M059J (cell line): ENCODE results near the gene TAOK3. TPM values are rescaled to one million over a fixed set of nuclear protein-coding genes. Genes with fewer than 3 reads are reported as not detected.
A peak's percentile ranks its signal among the peaks of the same experiment; 100 is the strongest.

Experiments
- DNase-seq: peaks from one replicate; pipeline ENCODE4 v3.0.0-alpha.2; 2012; ENCODE audit warnings: low read depth
- total RNA-seq: library from RNA; depleted of rRNA; stranded (reverse); fragments of >200 nt; shearing (Covaris generic); gene quantifications from 2 replicates; pipeline ENCODE4 v1.2.3, GENCODE V29; 2014

Gene TAOK3
- total RNA-seq, 1 experiment from 2014 or later = 21.9 TPM

- no peak for DNase-seq
Measured at GRCh38 chr12:118212606-118213005, 160.1 kb downstream of the TAOK3 start.

- no peak for DNase-seq
Measured at GRCh38 chr12:118206107-118206412, 166.6 kb downstream of the TAOK3 start.

DNA sequence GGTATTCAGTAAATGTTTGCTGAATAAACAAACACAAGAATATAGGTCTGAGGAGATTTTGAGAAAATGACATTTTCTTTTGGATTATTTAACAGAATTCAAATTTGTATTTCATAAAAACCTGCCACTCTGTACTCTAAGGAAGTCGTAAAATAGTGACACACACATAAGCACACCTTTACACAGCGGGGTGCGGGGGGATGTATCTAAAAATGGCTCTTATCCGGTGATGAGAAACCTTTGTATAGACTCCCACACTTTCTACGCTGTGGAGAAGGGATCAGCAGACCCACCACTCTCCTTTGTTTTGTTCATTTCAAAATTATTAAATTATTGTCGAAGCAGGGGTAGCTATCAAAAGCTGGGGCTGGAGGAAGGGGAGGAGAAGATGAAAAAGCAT, 178.7 kb downstream of the TAOK3 start:
- no peak for DNase-seq

GRCh38 chr12:118193477-118193876, 179.2 kb downstream of the TAOK3 start:
- no peak for DNase-seq

GRCh38 chr12:118190266-118190665, 182.4 kb downstream of the TAOK3 start:
- DNase-seq = no peak

DNA sequence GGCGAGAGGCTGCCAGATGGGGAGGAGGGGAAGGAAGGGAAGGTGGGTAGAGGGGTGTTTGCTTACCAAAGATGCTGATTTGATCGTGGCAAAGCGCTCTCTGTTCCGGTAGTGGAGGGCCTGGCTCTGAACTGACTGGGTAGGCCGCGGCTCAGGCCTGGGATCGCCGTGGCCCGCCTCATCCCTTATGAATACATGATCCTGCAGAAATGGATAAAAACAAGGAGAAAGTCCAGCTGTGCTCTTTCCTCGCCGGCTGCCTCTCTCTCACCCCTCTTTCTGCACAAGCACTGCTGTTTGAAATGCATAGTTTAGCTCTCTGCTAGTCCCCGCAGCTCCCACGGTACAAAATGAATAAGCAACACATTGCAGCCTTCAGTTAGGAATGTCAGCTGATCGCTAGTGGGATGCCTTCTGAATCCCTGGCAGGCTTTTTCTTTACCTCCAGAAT, 182.9 kb downstream of the TAOK3 start:
- no peak for DNase-seq

DNA sequence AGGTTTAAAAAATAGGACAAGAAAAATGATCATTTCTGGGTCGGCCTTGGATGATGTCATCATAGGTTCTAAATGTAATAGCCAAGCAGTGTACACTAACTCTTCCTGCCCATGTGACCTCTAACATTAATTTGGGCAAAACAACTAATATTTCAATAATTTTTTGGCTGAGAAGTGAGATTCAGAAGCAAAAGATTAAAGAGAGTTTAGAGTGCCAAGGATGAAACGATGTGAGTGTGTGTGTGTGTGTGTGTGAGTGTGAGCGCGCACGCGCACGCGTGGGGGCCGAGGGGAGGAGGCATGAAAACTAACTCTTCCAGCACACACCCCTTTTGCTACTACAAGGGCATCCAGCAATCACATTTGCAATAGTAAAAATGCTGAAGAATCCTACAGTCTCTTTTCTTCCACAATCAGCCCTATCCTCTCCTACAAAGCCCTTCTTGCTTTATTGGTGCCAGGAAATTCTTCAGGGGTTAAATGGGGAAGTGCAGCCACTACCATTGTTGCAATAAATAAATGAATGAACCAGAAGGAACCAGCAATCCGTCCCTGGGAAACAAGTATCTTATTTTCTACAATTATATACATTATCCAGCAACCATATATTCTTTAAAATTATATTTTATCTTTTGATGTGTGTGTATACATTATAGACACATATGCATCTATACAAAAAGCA, 183.9 kb downstream of the TAOK3 start:
- DNase-seq = no peak

- DNase-seq = no peak
Measured at GRCh38 chr12:118187751-118188435, 184.8 kb downstream of the TAOK3 start.

- no peak for DNase-seq
Measured at GRCh38 chr12:118185602-118186397, 186.9 kb downstream of the TAOK3 start.

DNA sequence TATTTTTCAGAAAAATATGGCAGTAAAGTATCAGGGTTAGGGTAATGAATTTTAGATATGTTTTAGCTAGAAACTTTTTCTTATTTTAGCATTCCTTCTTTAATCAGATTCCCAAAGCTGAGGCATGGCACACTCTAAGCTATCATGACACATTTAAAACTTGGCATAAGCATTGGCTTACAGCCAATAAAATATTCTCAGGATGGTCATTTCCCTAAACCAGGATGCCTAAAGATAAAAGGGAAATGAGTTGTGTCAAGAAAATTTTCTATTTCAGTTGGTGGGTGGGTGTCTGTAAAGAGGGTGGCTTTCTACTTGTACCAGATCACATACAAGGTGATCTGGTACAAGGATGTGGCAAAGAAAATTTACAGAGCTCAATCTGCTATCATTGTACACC, 189.0 kb downstream of the TAOK3 start:
- no peak for DNase-seq

- DNase-seq = no peak
Measured at GRCh38 chr12:118183155-118183554, 189.6 kb downstream of the TAOK3 start.

DNA sequence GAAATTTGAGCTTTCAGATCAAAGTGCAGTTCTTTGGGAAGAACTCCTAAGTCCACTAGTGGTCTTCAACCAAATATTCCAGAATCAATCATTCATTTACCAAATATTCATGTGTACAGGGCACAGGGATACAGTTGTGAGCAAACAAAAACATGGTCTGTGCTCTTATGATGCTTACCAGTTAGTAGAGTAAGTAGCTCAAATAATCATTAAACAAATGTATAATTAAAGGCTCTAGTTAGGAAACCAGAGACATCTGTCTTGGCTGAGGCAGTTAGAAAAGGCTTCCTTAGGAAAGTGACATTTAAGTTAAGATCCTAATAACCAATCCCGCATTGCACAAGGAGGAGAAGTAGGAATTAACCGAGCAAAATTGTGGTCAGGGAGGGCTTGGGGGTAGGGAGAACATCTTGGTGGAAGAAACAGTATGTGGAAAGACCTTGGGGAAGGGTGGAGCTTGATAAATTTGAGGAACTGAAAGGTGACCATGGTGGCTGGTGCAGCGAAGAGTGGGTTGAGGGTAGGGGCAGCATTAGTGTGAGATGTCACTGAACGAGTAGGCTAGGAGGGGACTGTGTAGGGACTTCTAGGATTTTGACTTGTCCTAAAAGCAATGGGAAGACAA, 196.8 kb downstream of the TAOK3 start:
- no peak for DNase-seq

- DNase-seq = no peak
Measured at GRCh38 chr12:118166946-118167345, 205.8 kb downstream of the TAOK3 start.

DNA sequence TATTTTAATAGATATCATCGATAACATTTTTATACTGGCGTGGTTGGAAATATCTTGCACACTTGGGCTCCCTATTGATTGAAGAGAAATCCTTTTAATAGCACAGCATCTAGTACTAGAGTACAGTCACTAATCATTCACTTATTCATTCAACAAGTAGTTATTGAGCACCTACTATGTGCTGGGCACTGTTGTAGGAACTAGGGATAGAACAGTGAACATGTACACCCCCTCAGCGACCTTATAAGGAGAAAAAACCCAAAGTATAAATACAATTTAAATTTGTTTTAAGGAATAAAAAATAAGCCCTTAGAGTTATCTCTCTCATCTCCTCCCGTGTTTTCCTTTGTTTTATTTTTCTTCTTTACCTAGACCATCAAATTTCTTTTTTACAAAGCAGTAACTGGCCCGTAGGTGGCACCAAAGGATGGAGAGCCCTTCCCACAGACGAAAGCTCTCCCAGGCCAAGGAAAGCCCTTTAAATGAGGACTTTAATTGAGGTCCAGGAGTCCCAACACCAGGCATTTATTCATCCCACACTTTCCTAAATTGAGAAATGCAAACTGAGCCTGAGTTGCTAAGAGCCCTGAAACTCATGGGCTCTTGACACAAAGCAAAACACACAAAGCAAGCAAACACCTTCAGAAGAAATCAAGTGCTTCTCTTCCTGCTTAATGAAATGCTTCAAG, 207.8 kb downstream of the TAOK3 start:
- DNase-seq = peak; percentile 37

DNA sequence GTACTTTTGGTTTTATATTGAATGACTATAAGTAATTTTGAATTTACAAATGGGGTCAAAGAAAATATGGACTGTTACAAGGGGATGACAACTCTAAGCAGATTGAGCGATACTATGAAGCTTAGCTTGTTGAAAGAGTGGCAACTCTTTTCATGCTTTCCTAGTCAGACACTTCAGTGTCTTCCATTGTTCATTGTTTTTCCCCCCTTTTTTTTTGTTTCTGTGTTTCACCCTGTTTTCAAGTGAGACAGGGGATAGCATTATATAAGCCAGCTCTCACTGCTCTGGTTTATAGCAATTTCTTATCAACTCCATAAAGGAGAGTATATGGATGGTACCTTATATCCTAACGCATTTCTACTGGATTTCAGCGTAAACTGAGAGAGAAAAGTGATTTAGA, 212.2 kb downstream of the TAOK3 start:
- DNase-seq = no peak

GRCh38 chr12:118151755-118152154, 221.0 kb downstream of the TAOK3 start:
- DNase-seq = no peak

DNA sequence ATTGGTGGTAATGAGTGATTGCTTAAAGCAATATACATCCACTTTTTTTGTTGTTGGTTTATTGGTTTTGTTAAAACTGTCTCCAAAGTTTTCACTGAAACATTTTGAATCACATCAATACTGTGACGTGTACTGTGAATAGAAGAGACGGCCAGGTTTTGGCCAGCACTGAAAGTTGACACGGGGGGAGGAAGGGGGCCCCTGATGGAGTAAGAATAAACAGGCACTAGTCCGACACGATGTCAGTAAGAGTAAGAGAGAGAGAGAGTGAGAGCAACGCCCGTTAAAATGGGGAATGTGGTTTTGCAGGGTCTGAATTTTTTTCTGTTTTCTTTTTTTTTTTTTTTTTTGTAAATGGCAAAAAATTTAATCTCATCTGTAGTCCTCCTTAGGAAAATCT, 222.1 kb downstream of the TAOK3 start:
- DNase-seq = no peak

DNA sequence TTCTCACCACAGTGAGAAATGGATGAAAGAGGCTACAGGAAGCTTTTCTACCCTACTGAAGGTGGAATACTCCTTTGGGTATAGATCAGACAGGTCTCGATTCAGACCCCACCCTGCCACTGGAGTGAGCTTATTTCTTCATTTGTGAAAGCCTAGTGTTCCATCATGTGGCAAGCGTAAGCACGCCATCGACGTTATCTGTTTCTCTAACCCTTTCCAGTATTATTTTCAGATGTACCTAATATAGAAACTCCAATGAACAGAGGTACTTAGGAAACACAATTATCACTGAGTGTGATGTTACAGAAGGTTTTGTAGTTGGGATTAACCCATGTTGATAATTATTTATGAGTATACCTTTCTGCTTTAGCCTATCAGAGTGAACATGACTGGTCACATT, 224.4 kb downstream of the TAOK3 start:
- no peak for DNase-seq

- no peak for DNase-seq
Measured at GRCh38 chr12:118145798-118146156, 226.9 kb downstream of the TAOK3 start.

DNA sequence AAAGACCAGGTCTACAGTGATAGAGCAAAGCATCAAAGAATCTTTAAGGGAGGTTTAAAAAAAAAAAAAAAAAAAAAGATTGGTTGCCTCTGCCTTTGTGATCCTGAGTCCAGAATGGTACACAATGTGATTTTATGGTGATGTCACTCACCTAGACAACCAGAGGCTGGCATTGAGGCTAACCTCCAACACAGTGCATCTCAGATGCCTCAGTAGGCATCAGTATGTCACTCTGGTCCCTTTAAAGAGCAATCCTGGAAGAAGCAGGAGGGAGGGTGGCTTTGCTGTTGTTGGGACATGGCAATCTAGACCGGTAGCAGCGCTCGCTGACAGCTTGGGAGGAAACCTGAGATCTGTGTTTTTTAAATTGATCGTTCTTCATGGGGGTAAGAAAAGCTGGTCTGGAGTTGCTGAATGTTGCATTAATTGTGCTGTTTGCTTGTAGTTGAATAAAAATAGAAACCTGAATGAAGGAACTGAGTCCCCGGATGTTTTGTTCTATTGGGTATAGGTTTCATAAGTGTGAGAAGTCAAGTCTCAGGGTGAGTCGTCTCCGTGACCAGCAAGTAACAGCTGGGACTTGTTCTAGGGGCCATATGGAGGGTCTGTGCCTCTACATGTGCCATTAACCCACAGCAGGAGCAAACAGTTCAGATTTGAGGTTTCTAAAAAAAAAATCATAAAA, 227.5 kb downstream of the TAOK3 start:
- DNase-seq = no peak

- no peak for DNase-seq
Measured at GRCh38 chr12:118144499-118144898, 228.2 kb downstream of the TAOK3 start.
